ENCODE results near the gene APOL5.
A peak's percentile ranks its signal among the peaks of the same experiment; 100 is the strongest.
"Not testable (repeated sequence)": the region's sequence is repeated elsewhere in the genome, so short reads cannot be mapped to it uniquely, and the experiment has no call there.

Gene APOL5

GRCh38 chr22:35717572-35717971 is at the start of gene APOL5:
APOL5 (plus strand) TSS chr22:35717872; CDS start chr22:35717872, 0 bp downstream.
- DNase-seq (ENCODE audit: low spot score) = no peak

- DNase-seq (ENCODE audit: low spot score) = no peak
Measured at GRCh38 chr22:35674335-35674734, 43.3 kb upstream of the APOL5 start.

- DNase-seq (ENCODE audit: low spot score) = not testable (repeated sequence)
Measured at GRCh38 chr22:35676065-35676464, 41.6 kb upstream of the APOL5 start.

- DNase-seq (ENCODE audit: low spot score) = no peak
Measured at GRCh38 chr22:35677460-35678187, 40.0 kb upstream of the APOL5 start.

GRCh38 chr22:35678836-35679235 is 38.8 kb upstream of the APOL5 start:
- no peak for DNase-seq (ENCODE audit: low spot score)

- DNase-seq (ENCODE audit: low spot score) = not testable (repeated sequence)
Measured at GRCh38 chr22:35679492-35679891, 38.2 kb upstream of the APOL5 start.

- no peak for DNase-seq (ENCODE audit: low spot score)
Measured at GRCh38 chr22:35681454-35682052, 36.1 kb upstream of the APOL5 start.

GRCh38 chr22:35683560-35683959 is 34.1 kb upstream of the APOL5 start:
- no peak for DNase-seq (ENCODE audit: low spot score)

- no peak for DNase-seq (ENCODE audit: low spot score)
Measured at GRCh38 chr22:35684270-35684700, 33.4 kb upstream of the APOL5 start.

- no peak for DNase-seq (ENCODE audit: low spot score)
Measured at GRCh38 chr22:35684732-35685131, 32.9 kb upstream of the APOL5 start.

GRCh38 chr22:35685731-35686130 is 31.9 kb upstream of the APOL5 start:
- DNase-seq (ENCODE audit: low spot score) = no peak

GRCh38 chr22:35686298-35686697 is 31.4 kb upstream of the APOL5 start:
- DNase-seq (ENCODE audit: low spot score) = no peak

GRCh38 chr22:35687461-35687860 is 30.2 kb upstream of the APOL5 start:
- no peak for DNase-seq (ENCODE audit: low spot score)

- DNase-seq (ENCODE audit: low spot score) = no peak
Measured at GRCh38 chr22:35688913-35689675, 28.6 kb upstream of the APOL5 start.

GRCh38 chr22:35690001-35690400 is 27.7 kb upstream of the APOL5 start:
- no peak for DNase-seq (ENCODE audit: low spot score)

GRCh38 chr22:35695202-35695601 is 22.5 kb upstream of the APOL5 start:
- DNase-seq (ENCODE audit: low spot score) = no peak

- no peak for DNase-seq (ENCODE audit: low spot score)
Measured at GRCh38 chr22:35697142-35697541, 20.5 kb upstream of the APOL5 start.

- not testable (repeated sequence) for DNase-seq (ENCODE audit: low spot score)
Measured at GRCh38 chr22:35699852-35700251, 17.8 kb upstream of the APOL5 start.

- DNase-seq (ENCODE audit: low spot score) = no peak
Measured at GRCh38 chr22:35703861-35704584, 13.6 kb upstream of the APOL5 start.

GRCh38 chr22:35705141-35705540 is 12.5 kb upstream of the APOL5 start:
- DNase-seq (ENCODE audit: low spot score) = peak; percentile 30

GRCh38 chr22:35708453-35708852 is 9.2 kb upstream of the APOL5 start:
- DNase-seq (ENCODE audit: low spot score) = no peak

- no peak for DNase-seq (ENCODE audit: low spot score)
Measured at GRCh38 chr22:35708917-35709316, 8.8 kb upstream of the APOL5 start.
